ENCODE measurements around the gene ZNF14. TPM values are rescaled to one million over a fixed set of nuclear protein-coding genes. Genes with fewer than 3 reads are reported as not detected.

Gene ZNF14
- total and polyA plus RNA-seq, 2 donors (not counting 3 experiments of a cell fraction or from before 2014, with no cell fraction given) = 0.65 to 2.6 TPM

GRCh38 chr19:19721896-19722295 lies 11.0 kb downstream of the ZNF14 start:
- intact Hi-C loops (cut with micrococcal nuclease) (no loop called here), dilution Hi-C loops (cut with MboI; ENCODE audit: extremely low pct_ligation_motif_present, low sequenced_read_pairs) (no loop called here)
- TF ChIP-seq MYC (IDR thresholded peaks at IDR 0.05; ENCODE audit: low read depth, low read length) = no peak
- TF ChIP-seq GATA2 (IDR thresholded peaks at IDR 0.05; ENCODE audit: insufficient read depth, insufficient read length, low read depth, low read length) = no peak
- no peak for TF ChIP-seq JUN (IDR thresholded peaks at IDR 0.05; ENCODE audit: borderline replicate concordance, insufficient read depth, insufficient read length, low read depth)
- TF ChIP-seq FOS (IDR thresholded peaks at IDR 0.05; ENCODE audit: borderline replicate concordance, insufficient read depth, low read length) = no peak
- TF ChIP-seq POLR2A (IDR thresholded peaks at IDR 0.05; ENCODE audit: low read depth, low read length) = no peak
- no peak for TF ChIP-seq POLR2AphosphoS5 (IDR thresholded peaks at IDR 0.05; ENCODE audit: insufficient read depth, low read depth, low read length)
- no peak for TF ChIP-seq EZH2 (IDR thresholded peaks at IDR 0.05; ENCODE audit: borderline replicate concordance, low read depth, low read length, severe bottlenecking)
- no peak for TF ChIP-seq MAX (IDR thresholded peaks at IDR 0.05; ENCODE audit: insufficient read depth, insufficient read length)
- TF ChIP-seq CTCF (IDR thresholded peaks at IDR 0.05; ENCODE audit: extremely low read depth in 1 of 2, insufficient read depth in 1 of 2, low read depth in 1 of 2, low read length in 2 of 2) = no peak
- Histone ChIP-seq H3K79me2 (ENCODE audit: control insufficient read depth, insufficient read depth, low read length) (peaks cover 2% of the 10 kb centered on the region), H4K20me1 (replicated peaks; ENCODE audit: control insufficient read depth, extremely low read depth, insufficient read depth, low read length) (no peaks in the 10 kb centered on the region), H3K9me1 (replicated peaks; ENCODE audit: control insufficient read depth, extremely low read depth, insufficient read depth, low read length) (no peaks in the 10 kb centered on the region), H3K36me3 (ENCODE audit: control insufficient read depth in 2 of 2, extremely low read depth in 1 of 2, insufficient read depth in 2 of 2, low read length in 2 of 2) (no peaks in the 10 kb centered on the region), H3K4me3 (replicated peaks in 1 of 3; ENCODE audit: insufficient read depth in 1 of 3, low read depth in 1 of 3, low read length in 3 of 3) (no peak overlapping the region), H2AFZ (ENCODE audit: low read depth, low read length) (no peak overlapping the region), H3K27me3 (ENCODE audit: control insufficient read depth in 2 of 2, insufficient read depth in 2 of 2, low read length in 2 of 2) (no peaks in the 10 kb centered on the region), H3K4me2 (ENCODE audit: insufficient read depth, low read length) (no peak overlapping the region), H3K4me1 (ENCODE audit: control insufficient read depth, extremely low read depth, insufficient read depth, low read length) (no peaks in the 10 kb centered on the region), H3K27ac (ENCODE audit: insufficient read depth, low read depth, low read length) (no peak overlapping the region), H3K9ac (replicated peaks; ENCODE audit: extremely low read depth, insufficient read depth, low read length) (no peak overlapping the region), H3K9me3 (replicated peaks; ENCODE audit: control insufficient read depth, insufficient read depth, low read length) (peaks cover 3% of the 10 kb centered on the region)
- DNase-seq (ENCODE audit: low read depth, low spot score) (no peak), FAIRE-seq (no peak)
- CTCF ChIA-PET = no interaction called here
- BruUV-seq (replicated peaks) = no TSS peak
- POLR2A ChIA-PET = no interaction called here
